Fibroblast of peridontal ligament (primary cell): ENCODE results near the gene LMOD2.
A peak's percentile ranks its signal among the peaks of the same experiment; 100 is the strongest.

ENCODE experiments used
- DNase-seq: peaks from one replicate; pipeline ENCODE4 v3.0.0-alpha.2; 2010; ENCODE audit errors: extremely low read depth

Gene LMOD2

GRCh38 chr7:123673137-123673732 is 17.6 kb downstream of the LMOD2 start:
- DNase-seq, result no peak

DNA sequence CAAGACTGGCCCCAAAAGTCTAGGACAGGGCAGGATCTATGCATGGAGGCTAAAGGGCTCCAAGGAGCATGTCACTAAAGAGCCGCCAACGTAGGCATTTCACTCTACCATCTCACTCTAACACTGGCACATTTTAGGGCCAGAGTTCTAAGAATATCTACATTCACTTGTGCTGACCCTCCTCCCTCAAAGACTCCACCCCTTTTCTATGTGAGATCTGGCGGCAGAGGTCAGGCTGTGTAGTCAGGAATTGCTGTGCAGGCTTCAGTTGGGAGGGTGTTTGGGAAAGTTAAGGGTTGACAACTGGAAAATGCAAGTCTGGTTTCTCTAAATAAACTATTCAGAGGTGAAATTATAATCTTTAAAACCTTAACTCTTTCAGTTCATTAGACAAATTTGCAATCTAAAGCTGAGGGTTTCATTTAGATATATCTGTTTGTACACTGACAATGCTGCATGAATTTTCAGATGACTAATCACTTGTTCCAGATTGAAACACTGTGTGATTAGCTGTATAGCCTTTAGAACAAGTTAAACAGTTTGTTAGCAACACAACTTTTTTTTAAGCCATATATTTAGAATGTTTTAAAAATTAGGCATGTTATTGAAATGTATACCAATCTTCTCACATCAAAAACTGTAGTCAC is 18.2 kb downstream of the LMOD2 start:
- peak; percentile 8 for DNase-seq

- peak; percentile 58 for DNase-seq
Measured at GRCh38 chr7:123674399-123675180, 18.9 kb downstream of the LMOD2 start.

GRCh38 chr7:123675181-123675473 is 19.5 kb downstream of the LMOD2 start:
- peak; percentile 36 for DNase-seq

DNA sequence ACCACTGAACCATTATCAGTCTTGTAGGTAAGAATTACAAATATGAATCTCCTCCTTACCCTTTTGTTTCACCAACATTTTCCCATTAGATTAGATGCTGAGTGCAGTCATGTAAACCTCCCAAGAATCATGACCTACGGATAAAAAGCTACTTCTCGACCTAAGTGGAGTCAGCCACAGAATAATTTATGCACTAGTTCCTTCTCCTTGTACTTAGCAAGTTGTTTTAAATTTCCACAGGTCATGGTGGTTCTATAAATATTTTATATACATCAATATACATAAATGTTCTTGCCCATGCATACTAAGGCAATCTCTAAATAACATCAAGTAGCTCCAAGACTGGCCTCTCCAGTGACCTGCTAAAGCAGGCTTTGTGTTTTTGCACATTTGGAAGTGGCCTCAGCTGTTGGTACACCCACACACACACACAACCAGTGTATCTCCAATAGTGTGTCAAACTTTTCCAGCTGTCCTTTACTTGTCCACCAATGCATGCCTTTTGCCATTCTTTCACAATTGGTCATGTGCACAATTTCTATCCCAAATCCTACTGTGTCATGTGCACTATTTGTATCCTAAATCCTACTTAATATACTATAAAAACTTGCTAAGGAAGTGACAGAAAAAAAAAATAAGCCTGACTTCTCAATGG is 21.5 kb downstream of the LMOD2 start:
- no peak for DNase-seq

- no peak for DNase-seq
Measured at GRCh38 chr7:123679614-123680013, 23.9 kb downstream of the LMOD2 start.

- DNase-seq, result no peak
Measured at GRCh38 chr7:123680580-123680979, 24.9 kb downstream of the LMOD2 start.

GRCh38 chr7:123681561-123681960 is 25.9 kb downstream of the LMOD2 start:
- DNase-seq, result no peak

DNA sequence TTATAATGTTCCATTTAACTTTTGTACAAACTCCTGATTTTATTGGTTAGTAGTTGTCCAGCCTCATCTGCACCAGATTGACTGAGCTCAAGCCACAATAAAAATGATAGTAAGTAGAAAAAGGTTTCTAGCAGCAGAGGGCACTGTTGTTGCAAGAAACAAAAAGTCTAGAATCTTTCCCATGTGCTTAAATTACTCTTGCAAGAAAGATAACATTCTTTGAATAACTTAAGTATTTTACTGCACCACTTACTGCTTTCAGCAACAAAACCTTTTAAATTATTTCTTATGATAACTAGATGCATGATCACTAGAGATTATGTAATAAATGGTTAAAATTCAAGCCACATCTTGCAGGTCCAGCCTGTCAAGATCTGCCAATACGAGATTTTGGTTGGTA is 27.0 kb downstream of the LMOD2 start:
- peak; percentile 85 for DNase-seq

GRCh38 chr7:123687161-123687560 is 31.5 kb downstream of the LMOD2 start:
- no peak for DNase-seq

GRCh38 chr7:123687727-123688126 is 32.1 kb downstream of the LMOD2 start:
- DNase-seq, result no peak

DNA sequence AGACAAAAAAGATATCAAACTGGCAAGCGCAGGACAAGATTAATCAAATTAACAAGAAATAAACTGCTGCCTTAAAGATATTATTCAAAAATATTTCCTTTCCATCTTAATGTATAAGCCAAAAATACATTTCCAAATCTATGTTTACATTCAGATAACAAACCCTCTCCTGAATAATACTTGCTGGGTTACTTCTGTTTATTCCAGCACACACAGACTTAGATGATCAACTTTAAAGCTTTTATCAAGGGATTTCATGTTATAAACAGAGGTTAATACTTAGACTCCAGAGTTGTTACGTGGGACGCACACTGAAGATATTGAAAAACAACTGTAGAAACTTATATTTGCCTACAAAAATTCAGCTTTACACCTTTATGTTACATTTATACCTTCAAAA is 33.6 kb downstream of the LMOD2 start:
- DNase-seq, result no peak

GRCh38 chr7:123690550-123690949 is 34.9 kb downstream of the LMOD2 start:
- no peak for DNase-seq

- no peak for DNase-seq
Measured at GRCh38 chr7:123692471-123692877, 36.8 kb downstream of the LMOD2 start.

GRCh38 chr7:123695944-123696677 is 40.4 kb downstream of the LMOD2 start:
- DNase-seq, result no peak

DNA sequence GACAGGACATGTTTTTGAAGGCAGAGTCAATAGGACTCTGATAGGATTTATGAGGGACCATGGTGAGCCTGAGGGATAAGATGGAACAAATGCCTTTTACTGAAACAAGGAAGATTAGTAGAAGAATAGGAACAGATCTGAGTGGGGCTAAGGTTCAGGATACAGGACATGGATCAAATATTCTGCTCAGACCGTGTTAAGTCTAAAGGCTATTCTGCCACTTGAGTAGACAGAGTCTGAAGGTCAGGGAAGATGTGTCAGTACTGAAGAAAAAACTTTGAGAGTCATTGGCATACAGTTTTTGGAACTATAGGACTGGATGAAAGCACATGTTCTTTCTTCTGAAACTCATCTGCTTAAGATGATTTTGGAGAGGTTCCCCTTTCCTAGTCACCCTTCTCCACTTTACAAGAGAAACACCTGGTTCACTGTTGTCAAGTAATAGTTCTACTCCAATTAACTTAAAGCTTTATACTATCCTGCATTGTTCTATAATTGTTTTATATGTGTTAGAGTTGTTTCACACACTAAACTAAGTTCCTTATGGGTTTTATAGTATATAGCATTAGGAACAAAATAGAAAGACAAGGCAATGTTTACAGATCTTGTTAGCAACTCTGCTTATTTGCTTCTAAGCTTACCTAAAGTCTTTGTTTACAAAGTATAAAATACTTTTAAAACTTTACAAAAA is 49.7 kb downstream of the LMOD2 start:
- DNase-seq, result no peak

DNA sequence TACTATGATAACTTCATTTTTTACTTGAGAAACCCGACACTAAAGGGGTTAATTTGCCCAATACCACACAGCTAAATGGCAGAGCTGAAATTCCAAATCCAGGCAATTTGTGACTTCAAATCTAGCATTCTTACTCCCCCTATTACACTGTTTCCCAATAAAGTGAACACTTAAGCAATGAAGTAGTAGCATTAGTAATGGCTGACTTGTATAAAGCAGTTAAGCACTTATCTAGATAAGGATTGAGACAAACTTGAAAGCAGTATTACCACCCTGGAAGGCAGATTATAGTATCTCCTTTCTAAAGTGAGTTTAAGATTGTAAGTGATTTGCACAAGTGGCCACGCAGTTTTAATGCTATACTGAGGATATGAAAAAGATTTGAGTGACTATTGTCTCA is 53.9 kb downstream of the LMOD2 start:
- peak; percentile 29 for DNase-seq

DNA sequence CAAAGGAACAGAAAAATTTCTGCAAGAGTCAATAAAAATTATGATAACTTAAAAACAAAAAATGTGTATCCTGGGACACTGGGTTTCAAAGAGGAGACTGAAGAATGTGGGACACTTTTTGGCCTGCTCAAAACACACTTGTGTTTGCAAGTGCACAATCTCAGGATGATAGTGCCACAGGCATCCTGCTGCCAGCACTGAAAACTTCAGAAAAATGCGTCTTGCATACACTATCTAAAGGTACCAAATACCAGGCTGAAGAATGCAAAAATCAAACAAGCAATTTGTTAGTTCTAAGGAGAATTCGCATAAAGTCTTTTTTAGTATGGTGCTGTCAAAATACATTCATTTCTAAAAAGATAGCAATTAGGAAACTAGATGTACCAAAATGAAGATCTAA is 55.0 kb downstream of the LMOD2 start:
- DNase-seq, result no peak

DNA sequence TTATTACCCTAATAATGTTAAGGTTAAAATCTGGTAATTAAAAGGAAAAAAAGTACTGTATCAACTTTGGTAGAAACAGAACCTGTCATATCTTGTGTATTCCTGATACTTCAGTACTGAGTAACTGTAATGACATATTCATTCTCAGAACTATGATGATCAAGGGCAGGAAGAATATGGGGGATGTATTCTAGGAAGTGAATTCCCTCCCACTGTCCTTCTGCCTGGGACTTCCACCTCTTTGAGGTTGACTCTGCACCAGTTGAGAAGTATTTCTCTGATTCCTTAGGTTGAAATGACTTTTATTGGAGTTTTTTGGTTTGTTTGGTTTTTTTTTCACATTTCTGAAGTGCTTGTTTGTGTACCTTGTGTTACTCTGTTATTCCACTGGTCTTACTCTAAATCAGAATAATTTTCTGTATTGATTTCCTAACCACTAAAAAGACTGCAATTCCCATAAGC is 56.2 kb downstream of the LMOD2 start:
- no peak for DNase-seq

DNA sequence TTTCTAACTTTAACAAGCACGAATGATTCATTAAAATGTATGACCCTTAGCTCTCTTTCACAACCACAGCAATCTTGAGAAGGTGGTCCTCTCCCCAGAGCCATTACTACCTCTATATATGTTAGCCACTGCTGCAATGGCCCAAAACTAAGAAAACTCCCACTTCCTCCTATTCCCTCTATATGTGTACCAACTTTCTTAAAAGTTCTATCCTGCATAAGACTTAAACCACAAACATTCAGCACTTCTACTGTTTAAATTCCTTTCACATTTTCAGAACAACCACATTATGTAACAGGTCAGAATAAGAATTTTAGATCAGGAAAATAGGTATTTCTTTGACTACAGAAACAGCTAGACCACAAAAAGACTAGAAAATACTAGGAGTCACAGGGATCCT is 57.0 kb downstream of the LMOD2 start:
- DNase-seq, result peak; percentile 74
